OCI-LY3 (cell line): ENCODE results near the gene SLC25A44.

Source experiments
- H2AFZ ChIP-seq: fragments of 200-600, 300-600 bp; shearing (Covaris generic); 2 replicates; pipeline ENCODE4 v1.6.0; 2014; ENCODE audit warnings: antibody characterized with exemption, low read depth, low read length
- H3K27ac ChIP-seq: fragments of 200-600, 300-600 bp; sonication (generic); 2 replicates; pipeline ENCODE4 v1.5.1; 2014; ENCODE audit warnings: mild to moderate bottlenecking, low read length, moderate library complexity, mixed read lengths
- H3K27me3 ChIP-seq: fragments of 200-600, 300-600 bp; sonication (generic); 2 replicates; pipeline ENCODE4 v1.6.1; 2014; ENCODE audit warnings: low read depth, low read length, mixed read lengths
- H3K36me3 ChIP-seq: fragments of 200-600, 300-600 bp; sonication (generic); replicated peaks from 2 replicates; pipeline ENCODE3; 2014; ENCODE audit warnings: low read depth, low read length, mixed read lengths
- H3K4me1 ChIP-seq: fragments of 300-600, 200-600 bp; sonication (generic); 2 replicates; pipeline ENCODE4 v1.6.1; 2014; ENCODE audit warnings: low read length, mixed read lengths
- H3K4me2 ChIP-seq: fragments of 200-600, 300-600 bp; sonication (generic); 2 replicates; pipeline ENCODE4 v1.6.1; 2014; ENCODE audit warnings: low read length, mixed read lengths
- H3K4me3 ChIP-seq: fragments of 300-600, 200-600 bp; sonication (generic); 2 replicates; pipeline ENCODE4 v1.5.1; 2014; ENCODE audit warnings: antibody characterized with exemption, mild to moderate bottlenecking, low read length, moderate library complexity
- H3K79me2 ChIP-seq: fragments of 300-600, 200-600 bp; shearing (Covaris generic); 2 replicates; pipeline ENCODE4 v1.6.1; 2014; ENCODE audit warnings: mild to moderate bottlenecking, low read length, mixed read lengths
- H3K9ac ChIP-seq: fragments of 300-600, 200-600 bp; shearing (Covaris generic); 2 replicates; pipeline ENCODE4 v1.6.0; 2014; ENCODE audit warnings: mild to moderate bottlenecking, low read length, moderate library complexity
- H3K9me3 ChIP-seq: fragments of 200-600, 300-600 bp; shearing (Covaris generic); 2 replicates; pipeline ENCODE4 v1.6.1; 2014; ENCODE audit warnings: low read length, mixed read lengths; ENCODE audit not compliant: insufficient read depth
- H4K20me1 ChIP-seq: fragments of 200-600, 300-600 bp; sonication (generic); 2 replicates; pipeline ENCODE4 v1.6.1; 2016; ENCODE audit warnings: low read length, mixed read lengths; ENCODE audit not compliant: insufficient read depth
- CTCF ChIP-seq: fragments of 200-600, 300-600 bp; sonication (generic); IDR thresholded peaks from 2 replicates; pipeline ENCODE4 v1.5.1; 2014; ENCODE audit warnings: antibody characterized with exemption, low read length, low read depth
- EZH2phosphoT487 ChIP-seq: fragments of 200-600 bp; shearing (Covaris generic); IDR thresholded peaks from 2 replicates; pipeline ENCODE4 v1.6.1; 2018; ENCODE audit warnings: antibody characterized with exemption, mixed run types, low read depth

Gene SLC25A44

GRCh38 chr1:156244126-156244525 is 50.2 kb downstream of the SLC25A44 start:
- no peaks in the 10 kb centered on the region for H3K27me3 ChIP-seq
- peaks cover 3% of the 10 kb centered on the region for H3K36me3 ChIP-seq
- H3K27ac ChIP-seq, result no peak overlapping the region
- H3K9me3 ChIP-seq, result no peaks in the 10 kb centered on the region
- H4K20me1 ChIP-seq, result peaks cover 4% of the 10 kb centered on the region; the same call in 1 of the 2 replicates
- H3K4me2 ChIP-seq, result no peak overlapping the region
- no peak overlapping the region for H3K9ac ChIP-seq
- TF ChIP-seq CTCF (no peak), EZH2phosphoT487 (no peak)
- H3K4me1 ChIP-seq, result no peaks in the 10 kb centered on the region
- H3K79me2 ChIP-seq, result no peaks in the 10 kb centered on the region
- no peak overlapping the region for H3K4me3 ChIP-seq
- no peak overlapping the region for H2AFZ ChIP-seq

GRCh38 chr1:156244712-156245111 is 50.8 kb downstream of the SLC25A44 start:
- Histone ChIP-seq H3K27me3 (no peaks in the 10 kb centered on the region), H2AFZ (no peak overlapping the region), H3K27ac (no peak overlapping the region), H3K9ac (no peak overlapping the region), H3K79me2 (no peaks in the 10 kb centered on the region), H3K4me3 (no peak overlapping the region), H4K20me1 (peaks cover 4% of the 10 kb centered on the region; the same call in 1 of the 2 replicates), H3K9me3 (no peaks in the 10 kb centered on the region), H3K36me3 (no peaks in the 10 kb centered on the region), H3K4me1 (no peaks in the 10 kb centered on the region), H3K4me2 (no peak overlapping the region)
- TF ChIP-seq CTCF (no peak), EZH2phosphoT487 (no peak)

GRCh38 chr1:156245451-156246232 is 51.7 kb downstream of the SLC25A44 start:
- Histone ChIP-seq H3K36me3 (peaks cover 3% of the 10 kb centered on the region), H2AFZ (no peak overlapping the region), H3K27ac (no peak overlapping the region), H3K79me2 (no peaks in the 10 kb centered on the region), H3K9ac (no peak overlapping the region), H3K4me1 (no peaks in the 10 kb centered on the region), H3K27me3 (no peaks in the 10 kb centered on the region), H4K20me1 (peaks cover 4% of the 10 kb centered on the region; the same call in 1 of the 2 replicates), H3K4me3 (no peak overlapping the region), H3K9me3 (no peaks in the 10 kb centered on the region), H3K4me2 (no peak overlapping the region)
- TF ChIP-seq CTCF (no peak), EZH2phosphoT487 (no peak)

- Histone ChIP-seq H3K4me2 (no peak overlapping the region), H3K9ac (no peak overlapping the region)
Measured at GRCh38 chr1:156246241-156246780, 52.4 kb downstream of the SLC25A44 start.

More at GRCh38 chr1:156246241-156246780, 52.4 kb downstream of the SLC25A44 start:
- H3K4me1 ChIP-seq, result no peaks in the 10 kb centered on the region
- TF ChIP-seq CTCF (no peak), EZH2phosphoT487 (no peak)
- no peak overlapping the region for H3K27ac ChIP-seq
- H2AFZ ChIP-seq, result no peak overlapping the region
- no peak overlapping the region for H3K4me3 ChIP-seq
- H4K20me1 ChIP-seq, result peaks cover 4% of the 10 kb centered on the region; the same call in 1 of the 2 replicates
- H3K79me2 ChIP-seq, result no peaks in the 10 kb centered on the region
- no peaks in the 10 kb centered on the region for H3K27me3 ChIP-seq
- peaks cover 9% of the 10 kb centered on the region for H3K36me3 ChIP-seq
- no peaks in the 10 kb centered on the region for H3K9me3 ChIP-seq
